Esophagus muscularis mucosa (tissue), 4 donors: Measurements from ENCODE around the gene SPATA6L. TPM values are rescaled to one million over a fixed set of nuclear protein-coding genes. Genes with fewer than 3 reads are reported as not detected.

ENCODE experiments used
- DNase-seq: peaks from one replicate; pipeline ENCODE4 v3.0.0-alpha.2; 2017; ENCODE audit errors: extremely low spot score
- H3K27ac ChIP-seq, 4 donors: fragments of 200-600 bp; sonication (generic); replicated peaks in 1 of 4; 1 replicate in 3 of 4; 2 replicates in 1 of 4; pipeline ENCODE4 v1.5.1; 2016 to 2019; ENCODE audit warnings: mild to moderate bottlenecking in 1 of 4
- H3K27me3 ChIP-seq, 4 donors: fragments of 200-600 bp; sonication (generic); one replicate each; pipeline versions ENCODE4 v1.5.1 to v1.6.0; 2016 to 2019
- H3K36me3 ChIP-seq, 4 donors: fragments of 200-600 bp; sonication (generic); one replicate each; pipeline ENCODE4 v1.5.1; 2016 to 2019
- H3K4me1 ChIP-seq, 4 donors: fragments of 200-600 bp; sonication (generic); one replicate each; pipeline ENCODE4 v1.5.1; 2016 to 2019
- H3K4me3 ChIP-seq, 4 donors: fragments of 200-600 bp; sonication (generic); 1 replicate in 2 of 4; 2 replicates in 2 of 4; pipeline ENCODE4 v1.5.1; 2016 to 2019; ENCODE audit warnings: mild to moderate bottlenecking in 4 of 4, moderate library complexity in 1 of 4
- H3K9me3 ChIP-seq, 4 donors: fragments of 200-600 bp; sonication (generic); 1 replicate in 3 of 4; 2 replicates in 1 of 4; pipeline ENCODE4 v1.5.1; 2016 to 2019
- CTCF ChIP-seq, 3 experiments: fragments of 200-600 bp in 2 of 3; fragments of 450-650 bp in 1 of 3; sonication (generic) in 2 of 3; IDR thresholded peaks; one replicate each; pipeline ENCODE4 v1.5.1; 2017 to 2019; ENCODE audit warnings: antibody characterized with exemption in 3 of 3, mild to moderate bottlenecking in 2 of 3, moderate library complexity in 1 of 3
- EP300 ChIP-seq: sonication (generic); formaldehyde crosslinking; IDR thresholded peaks from one replicate; pipeline ENCODE4 v1.6.1; 2017; ENCODE audit warnings: antibody characterized with exemption
- POLR2A ChIP-seq: fragments of 450-650 bp; IDR thresholded peaks from one replicate; pipeline ENCODE4 v1.6.1; 2017; ENCODE audit warnings: antibody characterized with exemption, moderate library complexity, mild to moderate bottlenecking, low read depth
- POLR2AphosphoS5 ChIP-seq, 2 donors: sonication (generic); formaldehyde crosslinking; IDR thresholded peaks; one replicate each; pipeline ENCODE4 v1.6.1; 2017; ENCODE audit warnings: antibody characterized with exemption in 2 of 2
- WGBS: methylation state at CpG from one replicate; pipeline ENCODE4 v1.1.5; 2018; 5-methylcytosine and 5-hydroxymethylcytosine counted together
- intact Hi-C: fragments of 100-400 bp; cut with DNase I; formaldehyde crosslinking; loops from one replicate; pipeline ENCODE4 v1.15.1; 2023
- total RNA-seq, 4 donors: library from RNA; depleted of rRNA; stranded (reverse); fragments of >200 nt; gene quantifications; one replicate each; pipeline versions ENCODE4 v1.1.0 to v1.2.1, GENCODE V29; 2016

SPATA6L gene
- total RNA-seq, 4 donors from 2014 or later = 0.23 to 1.7 (median 1.1) TPM

GRCh38 chr9:4680173-4680525 lies 13.9 kb upstream of the SPATA6L start:
- H3K9me3 ChIP-seq = no peaks in the 10 kb centered on the region
- intact Hi-C loops = loop anchor here (2.0 kb wide), 1 partner anchor 61 kb away; the partner anchor contains the start of gene AK3
- DNase-seq = no peak
- H3K27ac ChIP-seq = peak overlapping the region; percentile 93 to 100 (median 98)
- no peaks in the 10 kb centered on the region for H3K27me3 ChIP-seq
- TF ChIP-seq EP300 = no peak
- under 1% methylated on average over 10 of the region's 10 CpGs for WGBS
- H3K36me3 ChIP-seq = peaks cover 0 to 6% (median 3%) of the 10 kb centered on the region in 4 donors
- peak overlapping the region; percentile 80 to 97 (median 90) for H3K4me3 ChIP-seq
- peaks cover 10 to 56% (median 47%) of the 10 kb centered on the region in 4 donors for H3K4me1 ChIP-seq

DNA sequence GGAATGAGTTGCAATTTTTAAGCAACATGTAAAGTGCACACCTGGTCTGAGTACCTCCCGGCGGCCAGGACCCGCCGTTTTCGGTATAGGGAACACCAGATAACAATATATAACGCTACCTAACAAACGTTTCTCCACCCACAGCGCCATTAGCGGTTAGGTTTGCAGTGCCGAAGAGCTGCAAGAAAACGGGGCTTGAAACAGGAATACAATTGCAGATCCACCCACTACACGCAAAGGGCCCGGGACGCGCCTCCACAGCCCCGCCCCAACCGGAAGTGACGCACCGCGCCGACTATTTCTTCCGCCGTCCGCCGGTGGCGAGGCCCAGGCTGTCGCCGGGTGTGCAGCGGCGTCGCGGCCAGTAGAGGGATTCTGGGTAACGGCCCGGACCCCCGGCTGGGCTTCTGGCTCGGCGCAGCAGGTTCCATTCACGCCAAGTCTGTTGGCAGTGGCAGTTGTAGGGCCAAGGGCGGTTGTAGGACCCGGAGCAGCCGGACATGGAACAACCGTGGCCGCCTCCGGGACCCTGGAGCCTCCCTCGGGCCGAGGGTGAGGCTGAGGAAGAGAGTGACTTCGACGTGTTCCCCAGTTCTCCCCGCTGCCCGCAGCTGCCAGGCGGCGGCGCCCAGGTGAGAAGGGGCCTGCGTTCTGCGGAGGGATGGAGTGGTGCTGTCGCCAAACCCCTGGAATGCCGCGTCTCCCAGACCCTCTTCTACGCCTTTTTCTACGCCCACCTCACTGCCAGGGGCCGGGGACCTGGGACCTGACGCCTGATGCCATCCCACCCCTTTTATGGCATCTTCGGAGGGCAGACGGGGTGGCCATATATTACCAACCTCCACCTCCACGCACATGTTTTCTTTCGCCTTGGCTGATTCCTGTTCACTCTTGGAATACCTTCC lies 13.2 kb upstream of the SPATA6L start, which contains the start of gene CDC37L1:
Gene CDC37L1, plus strand, starts transcription at position 302 of the 905 bp plus-strand sequence. Its CDS starts 199 bp downstream, at position 501.
- peaks cover 10 to 50% (median 41%) of the 10 kb centered on the region in 4 donors for H3K4me1 ChIP-seq
- H3K27me3 ChIP-seq = no peaks in the 10 kb centered on the region
- WGBS = under 1% methylated on average over 22 of the region's 66 CpGs
- TF ChIP-seq POLR2A (peak; percentile 88), CTCF (IDR thresholded peaks at IDR 0.05) (peak; percentile 30 to 80 (median 66)), POLR2AphosphoS5 (IDR thresholded peaks at IDR 0.05) (peak; percentile 99 to 100), EP300 (no peak)
- H3K36me3 ChIP-seq = peaks cover 0 to under 1% (median 0%) of the 10 kb centered on the region in 4 donors
- H3K27ac ChIP-seq = peak within 1 kb of the TSS; percentile 93 to 100 (median 98)
- peak; percentile 99 for DNase-seq
- H3K4me3 ChIP-seq = peak within 1 kb of the TSS; percentile 80 to 97 (median 90)
- intact Hi-C loops = loop anchor here (2.0 kb wide), 1 partner anchor 61 kb away; the partner anchor contains the start of gene AK3
- H3K9me3 ChIP-seq = no peaks in the 10 kb centered on the region

GRCh38 chr9:4678679-4679267 lies 12.5 kb upstream of the SPATA6L start:
- DNase-seq = no peak
- Histone ChIP-seq H3K27ac (peak overlapping the region; percentile 93 to 100 (median 98)), H3K27me3 (no peaks in the 10 kb centered on the region), H3K4me3 (peak overlapping the region; percentile 80 to 97 (median 90)), H3K9me3 (no peaks in the 10 kb centered on the region), H3K36me3 (no peaks in the 10 kb centered on the region), H3K4me1 (peaks cover 10 to 42% (median 34%) of the 10 kb centered on the region in 4 donors)
- TF ChIP-seq POLR2AphosphoS5 (IDR thresholded peaks at IDR 0.05) (no peak), CTCF (IDR thresholded peaks at IDR 0.05) (no peak), EP300 (no peak), POLR2A (no peak)
- intact Hi-C loops = no loop called here
- 2% methylated on average over 16 of the region's 16 CpGs for WGBS

DNA sequence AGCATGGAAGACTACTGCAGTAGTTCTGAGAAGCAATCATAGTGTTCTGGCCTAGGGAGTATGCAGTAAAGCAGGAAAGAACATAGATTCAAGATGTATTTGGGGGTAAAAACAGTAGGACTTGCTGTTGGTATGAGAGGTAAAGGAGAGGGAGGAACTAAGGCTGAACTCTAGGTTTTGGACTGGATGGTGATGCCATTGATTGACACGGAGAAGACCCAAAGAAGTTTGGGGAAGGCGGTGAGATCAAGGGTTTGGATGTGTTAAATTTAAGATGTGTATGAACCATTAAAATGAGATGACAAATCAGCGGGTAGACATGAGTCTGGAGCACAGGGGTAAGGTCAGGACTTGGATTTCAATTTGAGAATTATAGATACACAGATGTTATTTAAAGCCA lies 11.1 kb upstream of the SPATA6L start:
- peaks cover 6 to 31% (median 23%) of the 10 kb centered on the region in 4 donors for H3K4me1 ChIP-seq
- H3K27ac ChIP-seq = peak overlapping the region; percentile 93 to 100 (median 98)
- intact Hi-C loops = no loop called here
- no peak overlapping the region for H3K4me3 ChIP-seq
- 89% methylated on average over 3 of the region's 3 CpGs for WGBS
- TF ChIP-seq CTCF (IDR thresholded peaks at IDR 0.05) = no peak
- TF ChIP-seq EP300 = no peak
- TF ChIP-seq POLR2AphosphoS5 (IDR thresholded peaks at IDR 0.05) = no peak
- no peak for TF ChIP-seq POLR2A
- H3K9me3 ChIP-seq = no peaks in the 10 kb centered on the region
- no peak for DNase-seq
- no peaks in the 10 kb centered on the region for H3K27me3 ChIP-seq
- H3K36me3 ChIP-seq = no peaks in the 10 kb centered on the region

DNA sequence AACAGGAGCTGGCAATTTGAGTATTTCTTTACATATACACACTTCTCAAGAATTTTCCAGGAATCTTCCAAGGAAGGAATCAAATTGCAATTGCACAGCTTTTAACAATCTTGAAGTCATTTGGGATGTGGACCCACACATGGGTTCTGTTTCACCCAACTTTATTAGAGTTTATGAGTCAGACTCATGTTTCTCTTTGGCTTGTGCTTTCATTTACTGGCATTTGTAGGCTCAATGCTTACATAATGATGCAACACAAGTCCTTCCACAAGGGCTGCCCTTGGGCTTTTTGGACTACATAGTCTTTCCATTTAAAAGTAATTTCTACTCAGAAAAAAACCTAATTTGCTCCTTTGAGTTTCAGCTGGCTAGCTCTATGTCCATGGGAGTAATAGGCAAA lies 8.5 kb upstream of the SPATA6L start:
- intact Hi-C loops = no loop called here

More for the DNA sequence above, 8.5 kb upstream of the SPATA6L start:
- no peak overlapping the region for H3K4me3 ChIP-seq
- no peak for DNase-seq
- no peaks in the 10 kb centered on the region for H3K36me3 ChIP-seq
- no peaks in the 10 kb centered on the region for H3K27me3 ChIP-seq
- peaks cover 0 to 11% (median 4%) of the 10 kb centered on the region in 4 donors for H3K4me1 ChIP-seq
- no peak for TF ChIP-seq EP300
- TF ChIP-seq CTCF (IDR thresholded peaks at IDR 0.05) = no peak
- no peak for TF ChIP-seq POLR2A
- no peak for TF ChIP-seq POLR2AphosphoS5 (IDR thresholded peaks at IDR 0.05)
- H3K27ac ChIP-seq = no peak overlapping the region
- H3K9me3 ChIP-seq = no peaks in the 10 kb centered on the region
